GM12878 (cell line): ENCODE measurements around the gene PCDHA1. TPM values are rescaled to one million over a fixed set of nuclear protein-coding genes. Genes with fewer than 3 reads are reported as not detected.

Experiments
- ATAC-seq: fragments of 200-7000 bp; cut with Tn5 transposase; 3 replicates; pipeline ENCODE4 v1.9.1; 2020; ENCODE audit warnings: mild to moderate bottlenecking, moderate library complexity
- BruUV-seq: library from RNA; stranded (reverse); fragments of 400-500 nt; replicated peaks from 2 replicates; lab custom pipeline; 2021; lab: Mats Ljungman, UMichigan
- CTCF ChIA-PET: fragments of 300-600 bp; sonication (Branson Sonifier 250); formaldehyde crosslinking; extraction: SDS; loops from one replicate; lab custom pipeline; 2021; ENCODE audit warnings: inconsistent platforms; lab: Yijun Ruan, JAX
- POLR2A ChIA-PET: fragments of 350-600 bp; formaldehyde crosslinking; extraction: SDS; loops from one replicate; lab custom pipeline; 2021; ENCODE audit warnings: inconsistent platforms; lab: Charles Lee
- RAD21 ChIA-PET: fragments of 300-600 bp; sonication (Branson Sonifier 250); formaldehyde crosslinking; loops from one replicate; lab custom pipeline; 2023; ENCODE audit warnings: antibody characterized with exemption; ENCODE audit not compliant: unreplicated experiment; lab: Charles Lee
- SMC1A ChIA-PET: fragments of 300-600 bp; sonication (Branson Sonifier 250); formaldehyde crosslinking; loops from one replicate; lab custom pipeline; 2023; ENCODE audit not compliant: unreplicated experiment, uncharacterized antibody; lab: Charles Lee
- DNase-seq: peaks from one replicate; pipeline ENCODE4 v3.0.0-alpha.2; 2011; ENCODE audit warnings: low read depth, low spot score
- FAIRE-seq: peaks from 3 replicates; lab custom pipeline; 2011; peaks lifted over from hg19 to GRCh38; lab: Jason Lieb, UNC
- H2AFZ ChIP-seq: 2 replicates; pipeline ENCODE4 v1.6.0; 2011; ENCODE audit warnings: low read depth, low read length, control low read depth; ENCODE audit not compliant: control insufficient read depth
- H3K27ac ChIP-seq: 2 replicates; pipeline ENCODE4 v1.5.1; 2011; ENCODE audit warnings: control low read depth; ENCODE audit not compliant: control insufficient read depth, insufficient read depth
- H3K27me3 ChIP-seq, 2 experiments: replicated peaks in 1 of 2; 2 replicates each; pipeline versions ENCODE4 v1.6.0 to v1.6.1; 2011; ENCODE audit warnings: low read length in 1 of 2; ENCODE audit not compliant: control insufficient read depth in 2 of 2, insufficient read depth in 2 of 2
- H3K36me3 ChIP-seq, 2 experiments: 2 replicates each; pipeline ENCODE4 v1.5.1; 2011; ENCODE audit warnings: low read length in 1 of 2; ENCODE audit not compliant: control insufficient read depth in 2 of 2, insufficient read depth in 2 of 2
- H3K4me1 ChIP-seq: 2 replicates; pipeline ENCODE4 v1.6.1; 2011; ENCODE audit warnings: mild to moderate bottlenecking, low read length, moderate library complexity, mixed read lengths; ENCODE audit not compliant: control insufficient read depth, insufficient read depth
- H3K4me2 ChIP-seq: 2 replicates; pipeline ENCODE4 v1.6.0; 2011; ENCODE audit warnings: control low read depth; ENCODE audit not compliant: control insufficient read depth, insufficient read depth
- H3K4me3 ChIP-seq: fragments of 200-600 bp; sonication (generic); 2 replicates; pipeline ENCODE4 v1.5.1; 2016
- H3K79me2 ChIP-seq: 2 replicates; pipeline ENCODE4 v1.6.0; 2011; ENCODE audit warnings: low read length; ENCODE audit not compliant: control insufficient read depth, insufficient read depth
- H3K9ac ChIP-seq: 2 replicates; pipeline ENCODE4 v1.8.0; 2011; ENCODE audit warnings: low read length, control low read depth, mixed read lengths; ENCODE audit not compliant: control insufficient read depth, insufficient read depth
- H3K9me3 ChIP-seq: replicated peaks from 3 replicates; pipeline ENCODE4 v1.5.1; 2011; ENCODE audit warnings: mild to moderate bottlenecking, low read length; ENCODE audit not compliant: control insufficient read depth, insufficient read depth
- H4K20me1 ChIP-seq: 2 replicates; pipeline ENCODE4 v1.6.0; 2011; ENCODE audit not compliant: control insufficient read depth, insufficient read depth
- BHLHE40 ChIP-seq, 2 experiments: fragments of 450-650 bp in 1 of 2; IDR thresholded peaks; 2 replicates each; pipeline ENCODE4 v1.6.1; 2011 to 2017; ENCODE audit warnings: low read depth in 2 of 2, borderline replicate concordance in 1 of 2, improper control_type of control experiment in 1 of 2, low read length in 1 of 2, mild to moderate bottlenecking in 1 of 2
- CHD1 ChIP-seq: IDR thresholded peaks from 2 replicates; pipeline ENCODE4 v1.6.1; 2012; ENCODE audit warnings: low read depth, low read length, improper control_type of control experiment
- HDGF ChIP-seq: fragments of 450-650 bp; IDR thresholded peaks from 2 replicates; pipeline ENCODE4 v1.6.1; 2016; ENCODE audit warnings: antibody characterized with exemption
- IKZF2 ChIP-seq, 2 experiments: fragments of 450-650 bp; IDR thresholded peaks; 2 replicates each; pipeline ENCODE4 v1.6.1; 2017; ENCODE audit warnings: mild to moderate bottlenecking in 2 of 2, moderate library complexity in 2 of 2
- JUND ChIP-seq: IDR thresholded peaks from 2 replicates; pipeline ENCODE4 v1.6.1; 2012; ENCODE audit warnings: low read depth, mild to moderate bottlenecking, low read length, improper control_type of control experiment, moderate library complexity
- MLLT1 ChIP-seq: fragments of 450-650 bp; IDR thresholded peaks from 2 replicates; pipeline ENCODE4 v1.6.1; 2016; ENCODE audit warnings: mild to moderate bottlenecking
- MYC ChIP-seq: IDR thresholded peaks from 2 replicates; pipeline ENCODE4 v1.6.1; 2011; ENCODE audit warnings: mild to moderate bottlenecking, low read length, moderate library complexity, inconsistent platforms; ENCODE audit not compliant: insufficient read depth, insufficient replicate concordance, insufficient read length, severe bottlenecking
- NR2C2 ChIP-seq: IDR thresholded peaks from 2 replicates; pipeline ENCODE4 v1.6.1; 2011; ENCODE audit warnings: borderline replicate concordance, low read depth; ENCODE audit not compliant: control insufficient read depth, insufficient read length
- PAX8 ChIP-seq: fragments of 450-650 bp; IDR thresholded peaks from 2 replicates; pipeline ENCODE4 v1.6.1; 2017; ENCODE audit warnings: mild to moderate bottlenecking, moderate library complexity
- REST ChIP-seq: IDR thresholded peaks from 2 replicates; pipeline ENCODE4 v1.6.1; 2012; ENCODE audit warnings: mild to moderate bottlenecking, low read depth, low read length
- SUZ12 ChIP-seq: fragments of 200-600 bp; sonication (generic); IDR thresholded peaks from one replicate; pipeline ENCODE4 v1.6.1; 2018; ENCODE audit warnings: antibody characterized with exemption, mild to moderate bottlenecking; ENCODE audit not compliant: unreplicated experiment
- YBX1 ChIP-seq: fragments of 450-650 bp; IDR thresholded peaks from 2 replicates; pipeline ENCODE4 v1.6.1; 2016; ENCODE audit warnings: antibody characterized with exemption
- ZNF384 ChIP-seq: IDR thresholded peaks from 2 replicates; pipeline ENCODE4 v1.6.1; 2012; ENCODE audit warnings: low read depth, mild to moderate bottlenecking, low read length, improper control_type of control experiment, borderline replicate concordance
- WGBS: methylation state at CpG from one replicate; pipeline ENCODE4 v1.1.6; 2016; ENCODE audit warnings: low lambda C conversion rate; ENCODE audit not compliant: insufficient replicate concordance, insufficient coverage; ENCODE audit errors: missing lambda C conversion rate; 5-methylcytosine and 5-hydroxymethylcytosine counted together
- in situ Hi-C: fragments of 300-500 bp; cut with MboI; formaldehyde crosslinking; loops from 9 replicates; pipeline ENCODE4 v1.14.3; 2018; ENCODE audit warnings: mixed read lengths
- intact Hi-C: fragments of 100-400 bp; cut with micrococcal nuclease; formaldehyde crosslinking; loops from one replicate; pipeline ENCODE4 v1.14.2; 2022; ENCODE audit not compliant: unreplicated experiment
- polyA plus RNA-seq, 11 experiments: library from polyadenylated mRNA; depleted of rRNA in 4 of 11; unstranded in 6 of 11; stranded (reverse) in 5 of 11; fragments of >200 nt; fragmentation: Nextera tagmentation in 4 of 11; fragmentation: Illumina TruSeq in 1 of 11; extraction: Ambion mirVana in 4 of 11; extraction: Trizol in 1 of 11; gene quantifications; 1 replicate in 1 of 11; 2 replicates in 10 of 11; pipeline versions ENCODE4 v1.2.1 to v1.2.3, GENCODE V29; 2011 to 2016; ENCODE audit warnings: inconsistent platforms in 2 of 11, missing spikeins in 2 of 11, low read depth in 1 of 11
- total RNA-seq, 4 experiments: library from RNA; depleted of rRNA in 3 of 4; stranded (reverse); fragments of >200 nt in 3 of 4; fragmentation: Illumina TruSeq in 1 of 4; extraction: Trizol in 1 of 4; gene quantifications; 2 replicates each; pipeline versions ENCODE4 v1.2.1 to v1.2.3, GENCODE V29; 2013 to 2021
- TF ChIP-seq, protein P1 (sequence below): IDR thresholded peaks from 2 replicates; pipeline ENCODE4 v1.6.1; 2011; ENCODE audit warnings: mild to moderate bottlenecking, low read depth, low read length, moderate library complexity; ENCODE audit not compliant: insufficient replicate concordance

The PCDHA1 gene
- total and polyA plus RNA-seq, 10 of the 15 experiments (the other 5 are each of a cell fraction or from before 2014, with no cell fraction given), result 0.03 TPM; not detected in 9

DNA sequence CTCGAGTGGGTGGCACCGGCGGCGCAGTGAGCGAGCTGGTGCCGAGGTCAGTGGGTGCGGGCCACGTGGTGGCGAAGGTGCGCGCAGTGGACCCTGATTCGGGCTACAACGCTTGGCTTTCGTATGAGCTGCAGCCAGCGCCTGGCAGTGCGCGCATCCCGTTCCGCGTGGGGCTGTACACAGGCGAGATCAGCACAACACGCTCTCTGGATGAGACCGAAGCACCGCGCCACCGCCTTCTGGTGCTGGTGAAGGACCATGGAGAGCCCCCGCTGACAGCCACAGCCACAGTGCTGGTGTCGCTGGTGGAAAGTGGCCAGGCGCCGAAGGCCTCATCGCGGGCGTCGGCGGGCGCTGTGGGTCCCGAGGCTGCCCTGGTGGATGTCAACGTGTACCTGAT lies 37.5 kb downstream of the PCDHA1 start (continued):
- TF ChIP-seq MLLT1, result no peak
- no peak for TF ChIP-seq REST
- no peak for TF ChIP-seq ZNF384
- no peak for TF ChIP-seq CHD1
- TF ChIP-seq BHLHE40 (IDR thresholded peaks at IDR 0.05; ENCODE audit: borderline replicate concordance in 1 of 2, low read depth in 2 of 2, low read length in 1 of 2), result no peak

- no peak for ATAC-seq
- Histone ChIP-seq H3K79me2 (no peaks in the 10 kb centered on the region), H3K36me3 (no peaks in the 10 kb centered on the region), H3K9ac (no peak within 1 kb of the TSS), H2AFZ (no peak within 1 kb of the TSS), H3K9me3 (no peaks in the 10 kb centered on the region; the same call in 1 of the 3 replicates), H4K20me1 (no peaks in the 10 kb centered on the region), H3K27ac (no peak within 1 kb of the TSS), H3K4me1 (no peaks in the 10 kb centered on the region), H3K4me3 (no peak within 1 kb of the TSS)
- RAD21 ChIA-PET, result no interaction called here
- FAIRE-seq, result no peak
- 46% methylated on average over 27 of the region's 27 CpGs for WGBS
- SMC1A ChIA-PET, result no interaction called here
- in situ Hi-C loops, result no loop called here
- CTCF ChIA-PET, result no interaction called here
- no TSS peak for BruUV-seq
- DNase-seq, result no peak
- TF ChIP-seq MYC (no peak), NR2C2 (no peak), PAX8 (no peak), HDGF (no peak), JUND (no peak), IKZF2 (IDR thresholded peaks at IDR 0.05) (no peak), SUZ12 (no peak), YBX1 (no peak)
- TF ChIP-seq, protein P1, sequence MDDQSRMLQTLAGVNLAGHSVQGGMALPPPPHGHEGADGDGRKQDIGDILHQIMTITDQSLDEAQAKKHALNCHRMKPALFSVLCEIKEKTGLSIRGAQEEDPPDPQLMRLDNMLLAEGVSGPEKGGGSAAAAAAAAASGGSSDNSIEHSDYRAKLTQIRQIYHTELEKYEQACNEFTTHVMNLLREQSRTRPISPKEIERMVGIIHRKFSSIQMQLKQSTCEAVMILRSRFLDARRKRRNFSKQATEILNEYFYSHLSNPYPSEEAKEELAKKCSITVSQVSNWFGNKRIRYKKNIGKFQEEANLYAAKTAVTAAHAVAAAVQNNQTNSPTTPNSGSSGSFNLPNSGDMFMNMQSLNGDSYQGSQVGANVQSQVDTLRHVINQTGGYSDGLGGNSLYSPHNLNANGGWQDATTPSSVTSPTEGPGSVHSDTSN, result no peak
- TF ChIP-seq, all 136 proteins: peak for 0
- intact Hi-C loops, result no loop called here
- H3K4me2 ChIP-seq, result no peak within 1 kb of the TSS
- POLR2A ChIA-PET, result no interaction called here
- H3K27me3 ChIP-seq, result no peaks in the 10 kb centered on the region
Observed at GRCh38 chr5:140827704-140828361, 41.9 kb downstream of the PCDHA1 start, which contains the start of gene PCDHA6. TSS of gene PCDHA6 (plus strand) at chr5:140827960. CDS start at chr5:140828092, 132 bp downstream.
